HG03103 (cell line): Measurements from ENCODE around the gene RGS11.
"Not testable (repeated sequence)": the region's sequence is repeated elsewhere in the genome, so short reads cannot be mapped to it uniquely, and the experiment has no call there.

ENCODE experiments used
- ATAC-seq: cut with Tn5 transposase; IDR thresholded peaks from one replicate; pipeline ENCODE4 v1.9.1; 2021; ENCODE audit warnings: low read depth; ENCODE audit not compliant: unreplicated experiment

Gene RGS11

DNA sequence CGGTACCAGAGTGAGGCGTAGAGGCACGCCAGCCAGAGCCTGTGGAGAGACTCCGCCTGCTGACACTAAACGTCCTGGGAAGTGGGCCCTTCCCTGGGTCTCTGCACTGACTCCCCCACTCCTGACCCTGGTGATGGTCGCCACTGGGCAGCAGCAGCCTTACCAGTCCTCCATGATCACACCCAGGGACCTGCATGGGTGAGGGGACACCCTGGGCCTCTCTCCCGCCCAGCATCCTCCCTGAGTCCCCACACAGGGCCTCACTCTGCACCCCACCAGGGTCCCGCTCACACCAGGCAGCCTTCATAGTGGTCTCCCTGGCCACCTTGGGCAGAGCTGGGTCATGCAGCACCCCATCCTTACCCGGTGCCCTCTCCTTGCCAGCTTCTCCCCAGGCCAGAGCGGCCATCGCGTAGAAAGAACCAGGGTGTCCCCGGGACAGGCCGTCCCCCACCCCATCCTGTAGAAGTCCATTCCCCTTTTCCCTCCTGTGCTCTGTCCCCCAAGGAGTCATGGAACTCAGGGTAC, 10.7 kb downstream of the RGS11 start:
- ATAC-seq: no peak

DNA sequence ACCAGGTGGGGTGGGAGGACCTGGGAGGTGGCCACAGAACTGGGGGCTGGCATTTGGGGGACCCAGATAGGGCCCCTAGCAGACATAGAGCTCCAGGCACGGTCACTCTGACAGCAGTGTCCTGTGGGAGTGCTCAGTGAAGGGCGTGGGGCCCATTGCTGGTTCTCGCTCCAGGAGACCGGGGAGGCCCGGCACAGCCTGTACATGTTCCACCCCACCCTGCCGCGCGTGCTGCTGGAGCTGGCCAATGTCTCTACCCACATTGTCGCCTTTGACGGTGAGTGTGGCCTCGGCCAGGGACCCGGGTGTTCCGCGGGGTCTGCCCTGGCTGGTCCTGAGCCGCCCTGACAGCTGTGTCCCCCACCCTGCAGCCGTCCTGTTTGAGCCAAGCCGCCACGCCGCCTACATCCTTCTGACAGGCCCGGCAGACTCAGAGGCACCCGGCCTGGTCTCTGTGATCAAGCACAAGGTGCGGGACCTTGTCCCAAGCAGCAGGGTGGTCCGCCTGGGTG, 11.2 kb downstream of the RGS11 start:
- no peak for ATAC-seq

DNA sequence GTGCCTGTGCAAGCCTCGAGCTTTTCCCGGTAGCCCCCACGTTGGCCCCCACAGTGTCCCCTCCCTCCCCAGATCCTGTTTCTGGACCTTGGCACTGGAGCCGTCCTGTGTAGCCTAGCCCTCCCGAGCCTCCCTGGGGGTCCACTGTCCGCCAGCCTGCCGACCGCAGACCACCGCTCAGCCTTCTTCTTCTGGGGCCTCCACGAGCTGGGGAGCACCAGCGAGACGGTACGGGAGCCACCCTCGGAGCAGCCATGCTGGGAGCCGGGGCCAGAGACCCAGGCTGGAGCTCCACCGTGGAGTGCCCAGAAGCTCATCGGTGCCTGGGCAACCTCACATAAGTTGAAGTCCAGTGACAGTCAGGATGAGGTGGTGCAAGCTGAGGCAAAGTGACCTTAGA, 11.8 kb downstream of the RGS11 start:
- no peak for ATAC-seq

DNA sequence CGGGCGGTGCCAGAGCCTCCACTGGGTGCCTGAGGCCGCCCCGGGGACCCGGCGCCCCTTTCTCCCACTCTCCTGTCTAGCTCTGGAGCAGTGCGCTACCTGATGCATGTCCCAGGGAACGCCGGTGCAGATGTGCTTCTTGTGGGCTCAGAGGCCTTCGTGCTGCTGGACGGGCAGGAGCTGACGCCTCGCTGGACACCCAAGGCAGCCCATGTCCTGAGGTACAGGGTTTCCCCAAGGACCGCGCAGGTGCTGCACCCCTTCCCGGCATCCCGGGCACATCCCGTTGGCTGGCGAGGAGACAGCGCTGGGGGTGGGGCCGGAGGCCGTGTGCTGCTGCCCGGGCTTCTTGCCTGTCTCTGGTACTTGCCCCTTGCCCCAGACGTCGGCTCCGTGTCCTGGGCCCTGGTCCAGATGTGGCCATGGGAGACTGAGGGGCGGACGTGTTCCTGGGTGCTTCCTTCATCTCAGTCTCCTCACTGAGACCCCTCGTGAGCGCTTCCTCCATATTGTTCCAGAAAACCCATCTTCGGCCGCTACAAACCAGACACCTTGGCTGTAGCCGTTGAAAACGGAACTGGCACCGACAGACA, 12.5 kb downstream of the RGS11 start:
- ATAC-seq: no peak

DNA sequence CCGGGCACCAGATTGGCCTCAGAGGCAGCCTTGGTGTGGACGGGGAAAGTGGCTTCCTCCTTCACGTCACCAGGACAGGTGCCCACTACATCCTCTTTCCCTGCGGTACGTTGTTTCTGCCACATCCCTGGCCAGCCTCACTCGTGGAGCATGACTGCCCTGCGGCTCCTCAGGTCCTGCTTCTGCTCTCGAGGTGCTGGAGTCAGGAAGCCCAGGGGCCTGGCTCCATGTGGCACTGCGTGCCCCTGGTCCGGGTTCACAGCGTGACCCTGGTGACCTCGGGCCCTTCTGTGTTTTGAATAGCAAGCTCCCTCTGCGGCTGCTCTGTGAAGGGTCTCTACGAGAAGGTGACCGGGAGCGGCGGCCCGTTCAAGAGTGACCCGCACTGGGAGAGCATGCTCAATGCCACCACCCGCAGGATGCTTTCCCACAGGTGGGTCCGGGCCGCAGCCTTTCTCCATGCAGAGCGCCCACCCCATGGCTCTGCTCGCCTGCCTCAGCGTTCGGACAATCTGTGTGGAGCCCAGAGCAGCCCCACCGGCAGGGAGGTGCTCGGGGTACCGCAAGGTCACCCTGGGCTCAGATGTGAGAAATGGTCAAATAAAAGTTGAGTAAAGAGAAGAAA, 13.5 kb downstream of the RGS11 start:
- no peak for ATAC-seq

DNA sequence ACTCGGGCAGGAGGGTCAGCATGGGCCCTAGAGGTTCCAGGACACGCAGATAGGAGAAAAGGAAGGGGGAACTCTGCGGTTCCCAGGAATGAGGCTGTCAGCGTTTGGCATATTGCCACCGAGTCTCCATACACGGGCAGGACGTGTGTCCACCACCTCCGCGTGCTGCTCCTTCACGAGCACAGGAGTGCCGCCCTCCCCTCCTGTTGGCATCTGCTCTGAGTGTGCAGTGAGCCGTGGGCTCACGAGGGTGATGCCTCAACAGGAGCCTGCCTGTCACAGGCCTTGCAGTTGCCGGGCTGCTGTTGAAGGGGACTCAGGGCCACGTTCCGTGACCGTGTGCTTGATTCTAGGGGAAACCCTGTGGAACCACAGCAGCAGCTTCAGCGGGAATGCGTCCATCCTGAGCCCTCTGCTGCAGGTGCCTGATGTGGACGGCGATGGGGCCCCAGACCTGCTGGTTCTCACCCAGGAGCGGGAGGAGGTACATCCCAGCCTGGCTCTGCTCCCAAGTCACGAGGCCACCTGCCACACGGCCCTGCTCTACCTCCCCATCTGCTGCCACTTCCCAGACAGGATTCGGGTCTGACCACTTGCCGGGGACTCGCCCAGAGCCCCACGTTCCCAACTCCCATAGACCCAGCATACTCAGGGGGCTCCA, 14.6 kb downstream of the RGS11 start:
- ATAC-seq: no peak

DNA sequence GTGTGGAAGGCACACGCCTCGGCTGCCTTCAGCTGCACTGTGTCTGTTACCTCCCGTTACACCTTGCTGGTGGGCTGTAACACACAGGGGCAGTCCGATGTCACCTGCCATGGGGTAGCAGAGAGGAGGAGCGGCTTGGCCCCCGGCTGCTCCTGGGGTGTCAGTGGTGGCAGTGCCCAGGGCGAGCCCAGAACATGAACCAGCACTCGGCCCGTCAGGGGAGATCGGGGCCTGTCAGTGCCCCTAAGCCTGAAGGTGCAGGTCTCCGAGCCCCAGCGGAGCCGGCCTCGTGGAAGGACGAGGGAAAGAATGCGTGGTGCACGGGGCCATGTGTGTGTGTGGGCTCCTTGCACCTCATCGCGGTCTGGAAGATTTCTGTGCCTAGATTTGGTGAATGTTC, 15.4 kb downstream of the RGS11 start:
- no peak for ATAC-seq

DNA sequence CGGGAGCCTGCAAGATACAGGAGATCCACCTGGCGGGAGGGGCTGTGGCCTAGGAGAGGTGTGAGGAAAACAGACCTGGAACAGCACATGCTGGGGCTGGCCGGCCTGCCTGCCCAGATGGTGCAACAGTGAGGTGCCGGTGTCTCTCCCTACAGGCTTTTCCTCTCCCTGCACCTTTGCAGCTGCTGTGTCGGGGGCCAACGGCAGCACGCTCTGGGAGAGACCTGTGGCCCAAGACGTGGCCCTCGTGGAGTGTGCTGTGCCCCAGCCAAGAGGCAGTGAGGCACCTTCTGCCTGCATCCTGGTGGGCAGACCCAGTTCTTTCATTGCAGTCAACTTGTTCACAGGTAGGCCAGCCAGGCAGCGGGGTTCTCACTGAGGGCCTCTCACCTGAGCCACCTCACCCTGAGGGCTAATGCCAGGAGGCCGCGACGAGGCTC, 15.9 kb downstream of the RGS11 start:
- no peak for ATAC-seq

DNA sequence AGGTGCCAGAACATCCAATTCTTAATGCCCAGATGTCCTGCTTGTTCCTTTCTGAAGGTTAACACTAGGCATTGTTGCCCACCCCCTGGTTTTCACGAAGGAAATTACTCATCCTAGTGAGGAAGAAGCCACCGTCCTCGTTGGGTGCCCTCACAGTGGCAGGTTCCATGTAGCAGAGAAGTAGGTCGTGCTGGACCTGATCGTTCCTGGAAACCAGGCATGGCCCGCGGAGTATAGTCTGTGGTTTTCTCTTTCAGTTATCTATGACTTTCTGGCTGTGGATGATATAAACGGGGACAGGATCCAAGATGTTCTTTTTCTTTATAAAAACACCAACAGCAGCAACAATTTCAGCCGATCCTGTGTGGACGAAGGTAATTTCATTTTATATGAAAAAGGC, 16.5 kb downstream of the RGS11 start:
- no peak for ATAC-seq

DNA sequence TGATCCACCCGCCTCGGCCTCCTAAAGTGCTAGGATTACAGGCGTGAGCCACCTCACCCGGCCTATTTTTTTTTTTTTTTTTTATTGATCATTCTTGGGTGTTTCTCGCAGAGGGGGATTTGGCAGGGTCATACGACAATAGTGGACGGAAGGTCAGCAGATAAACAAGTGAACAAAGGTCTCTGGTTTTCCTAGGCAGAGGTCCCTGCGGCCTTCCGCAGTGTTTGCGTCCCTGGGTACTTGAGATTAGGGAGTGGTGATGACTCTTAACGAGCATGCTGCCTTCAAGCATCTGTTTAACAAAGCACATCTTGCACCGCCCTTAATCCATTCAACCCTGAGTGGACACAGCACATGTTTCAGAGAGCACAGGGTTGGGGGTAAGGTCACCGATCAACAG, 17.7 kb downstream of the RGS11 start:
- ATAC-seq: not testable (repeated sequence)

DNA sequence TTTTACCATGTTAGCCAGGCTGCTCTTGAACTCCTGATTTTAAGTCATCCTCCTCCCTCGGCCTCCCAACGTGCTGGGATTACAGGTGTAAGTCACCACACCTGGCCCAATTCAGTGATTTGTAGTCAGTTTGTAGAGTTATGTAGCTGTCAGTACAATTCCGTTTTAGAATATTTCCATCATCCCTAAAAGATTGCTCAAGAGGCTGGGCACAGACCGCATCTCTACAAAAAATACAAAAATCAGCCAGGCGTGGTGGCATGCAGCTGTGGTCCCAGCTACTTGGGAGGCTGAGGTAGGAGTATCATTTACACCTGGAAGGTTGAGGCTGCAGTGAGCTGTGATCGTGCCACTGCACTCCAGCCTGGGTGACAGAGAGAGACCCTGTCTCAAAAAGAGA, 20.6 kb downstream of the RGS11 start:
- ATAC-seq: no peak

DNA sequence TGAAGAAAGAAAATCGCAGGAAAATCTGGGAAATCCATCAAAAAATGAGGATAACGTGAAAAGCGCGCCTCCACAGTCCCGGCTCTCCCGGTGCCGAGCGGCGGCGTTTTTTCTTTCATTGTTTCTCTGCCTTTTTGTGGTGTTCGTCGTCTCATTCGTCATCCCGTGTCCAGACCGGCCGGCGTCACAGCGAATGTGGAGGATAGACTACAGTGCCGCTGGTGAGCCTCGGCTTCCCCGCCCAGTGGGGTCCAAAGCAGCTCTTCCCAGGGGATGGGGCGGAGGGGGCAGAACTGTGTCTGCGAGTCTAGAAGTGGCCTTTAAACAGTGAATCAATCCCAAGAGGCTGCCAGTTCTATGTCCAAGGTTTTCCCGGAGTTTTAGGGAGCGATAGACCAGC, 21.3 kb downstream of the RGS11 start:
- ATAC-seq: no peak

DNA sequence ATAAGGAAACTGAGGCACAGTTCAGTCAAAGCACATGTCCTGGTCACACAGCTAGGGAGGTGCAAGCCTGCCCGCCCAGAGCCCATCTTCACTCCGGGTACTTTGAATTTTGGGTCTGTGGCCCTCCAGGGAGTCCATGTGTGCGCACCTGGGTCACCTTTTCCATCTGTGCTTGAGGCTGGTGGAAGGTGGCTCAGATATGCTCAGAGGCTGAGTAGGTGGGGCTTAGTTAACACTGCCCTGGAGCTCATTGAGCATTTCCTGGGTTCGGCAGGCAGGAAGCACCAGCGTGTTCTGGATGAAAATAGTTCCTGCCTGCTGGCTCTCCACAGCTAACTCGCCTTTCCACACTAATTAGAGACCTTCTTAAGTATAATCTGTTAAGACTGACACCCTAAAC, 21.9 kb downstream of the RGS11 start:
- ATAC-seq: no peak

DNA sequence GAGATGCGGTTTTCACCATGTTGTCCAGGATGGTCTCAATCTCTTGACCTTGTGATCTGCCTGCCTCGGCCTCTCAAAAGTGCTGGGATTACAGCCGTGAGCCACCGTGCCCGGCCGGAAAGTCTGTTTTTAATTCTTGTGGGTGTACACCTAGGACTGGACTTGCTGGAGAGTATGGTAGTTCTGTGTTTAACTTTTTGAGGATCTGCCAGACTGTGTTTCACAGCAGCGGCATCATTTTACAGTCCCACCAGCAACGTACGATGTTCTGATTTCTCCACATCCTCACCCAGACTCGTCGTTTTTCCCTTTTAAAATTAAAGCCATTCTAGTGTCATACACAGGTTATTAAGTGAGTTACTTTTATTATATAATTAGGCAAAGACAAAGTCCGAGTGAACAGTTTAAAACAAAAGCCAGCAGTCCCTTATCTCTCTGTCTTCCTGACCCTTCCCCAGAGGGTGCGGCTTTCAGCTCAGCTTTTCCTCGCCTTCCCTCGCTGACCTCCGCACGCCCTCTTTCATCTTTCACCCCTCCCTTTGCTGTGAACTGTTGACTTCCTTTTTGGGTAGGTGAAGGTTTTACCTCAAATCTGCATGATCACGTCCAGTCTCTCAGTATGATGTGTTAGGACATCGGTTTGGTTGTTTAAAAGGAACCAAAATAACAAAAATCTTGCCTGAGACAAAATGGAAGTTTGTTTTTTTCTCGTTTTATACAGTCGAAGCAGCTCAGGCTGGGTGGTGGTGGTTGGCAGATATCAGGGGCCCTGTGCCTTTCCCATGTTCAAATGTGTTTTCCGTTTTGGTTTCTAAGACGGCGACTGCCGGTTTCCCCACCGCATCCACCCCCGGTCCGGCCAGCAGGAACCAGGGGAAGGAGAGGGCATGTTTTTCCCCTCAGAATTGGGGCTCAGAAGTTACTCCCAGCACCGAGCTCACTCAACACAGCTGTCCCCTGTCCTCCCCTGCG, 23.1 kb downstream of the RGS11 start:
- no peak for ATAC-seq

DNA sequence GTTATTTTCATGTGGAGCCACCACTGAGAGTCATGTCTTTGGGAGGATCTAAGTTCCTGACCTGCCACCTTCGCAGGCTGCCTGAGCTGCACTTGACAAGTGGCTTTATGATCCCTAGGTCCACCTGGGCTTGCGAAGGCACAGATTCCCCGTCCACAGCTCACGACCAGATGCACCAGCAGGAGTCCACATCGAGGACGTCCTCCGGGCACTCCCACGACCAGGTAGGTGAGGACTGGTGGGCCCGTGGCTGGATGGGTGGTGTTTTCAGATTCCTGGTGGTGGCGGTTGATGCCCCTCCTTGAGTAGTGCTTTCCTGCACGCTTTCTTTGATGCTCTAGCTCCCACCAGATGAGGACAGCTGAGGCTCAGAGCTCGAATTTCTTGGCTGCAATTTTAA, 26.3 kb downstream of the RGS11 start:
- ATAC-seq: no peak

DNA sequence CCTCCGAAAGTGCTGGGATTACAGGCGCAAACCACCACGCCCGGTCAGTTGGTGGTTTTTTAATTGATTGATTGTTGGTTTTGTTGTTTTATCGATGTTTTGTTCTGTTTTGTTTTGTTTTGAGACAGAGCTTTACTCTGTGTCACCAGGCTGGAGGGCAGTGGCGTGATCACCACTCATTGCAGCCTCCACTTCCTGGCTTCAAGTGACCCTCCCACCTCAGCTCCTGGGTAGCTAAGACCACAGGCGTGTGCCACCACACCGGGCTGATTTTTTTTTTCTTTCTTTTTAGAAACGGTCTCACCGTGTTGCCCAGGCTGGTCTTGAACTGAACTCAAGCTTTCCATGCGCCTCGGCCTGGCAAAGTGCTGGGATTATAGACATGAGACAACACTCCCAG, 28.7 kb downstream of the RGS11 start:
- ATAC-seq: no peak

DNA sequence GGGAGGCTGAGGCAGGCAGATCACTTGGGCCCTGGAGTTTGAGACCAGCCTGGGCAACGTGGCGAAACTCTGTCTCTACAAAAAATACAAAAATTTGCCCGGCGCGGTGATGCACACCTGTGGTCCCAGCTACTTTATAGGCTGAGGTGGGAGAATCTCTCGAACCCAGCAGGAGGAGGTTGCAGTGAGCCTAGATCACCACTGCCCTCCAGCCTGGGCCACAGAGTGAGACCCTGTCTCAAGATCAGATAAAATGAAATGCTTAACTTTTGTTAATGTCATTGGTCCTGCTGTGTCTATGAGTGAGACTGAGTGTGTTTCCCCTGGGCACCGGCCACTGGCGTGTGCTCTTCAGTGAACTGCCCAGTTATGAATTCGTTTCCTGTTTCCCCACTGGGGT, 30.6 kb downstream of the RGS11 start:
- ATAC-seq: no peak

DNA sequence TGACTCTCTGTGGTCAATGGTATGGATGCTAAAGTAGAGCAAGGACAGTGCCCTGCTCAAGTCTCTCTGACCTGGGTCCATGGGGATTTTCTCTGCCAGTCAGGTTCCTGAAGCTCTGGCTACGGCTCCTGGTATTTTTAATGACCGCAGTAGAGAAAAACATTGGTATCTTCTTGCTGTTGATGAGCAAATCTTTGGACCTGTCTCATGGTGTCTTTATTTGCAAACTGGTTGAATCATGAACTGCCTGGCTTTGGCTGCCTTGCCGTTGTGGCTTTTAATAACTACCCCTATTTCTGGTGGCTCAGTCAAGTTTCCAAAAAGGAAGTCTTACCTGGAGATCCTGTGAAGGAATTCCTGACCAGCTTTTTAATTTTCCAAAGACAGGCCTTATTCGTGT, 32.4 kb downstream of the RGS11 start:
- ATAC-seq: no peak

DNA sequence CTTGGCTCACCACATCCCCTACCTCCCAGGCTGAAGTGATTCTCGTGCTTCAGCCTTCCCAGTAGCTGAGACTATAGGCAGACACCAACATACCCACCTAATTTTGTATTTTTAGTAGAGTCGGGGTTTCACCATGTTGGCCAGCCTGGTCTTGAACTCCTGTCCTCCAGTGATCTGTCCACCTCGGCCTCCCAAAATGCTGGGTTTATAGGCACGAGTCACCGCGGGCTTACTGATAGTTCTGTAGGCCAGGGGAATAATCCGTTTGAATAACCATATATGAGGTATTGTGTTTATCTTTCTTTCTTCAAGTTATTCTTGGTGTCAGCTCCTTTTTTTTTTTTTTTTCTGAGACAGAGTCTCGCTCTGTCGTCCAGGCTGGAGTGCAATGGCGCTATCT, 33.5 kb downstream of the RGS11 start:
- no peak for ATAC-seq

DNA sequence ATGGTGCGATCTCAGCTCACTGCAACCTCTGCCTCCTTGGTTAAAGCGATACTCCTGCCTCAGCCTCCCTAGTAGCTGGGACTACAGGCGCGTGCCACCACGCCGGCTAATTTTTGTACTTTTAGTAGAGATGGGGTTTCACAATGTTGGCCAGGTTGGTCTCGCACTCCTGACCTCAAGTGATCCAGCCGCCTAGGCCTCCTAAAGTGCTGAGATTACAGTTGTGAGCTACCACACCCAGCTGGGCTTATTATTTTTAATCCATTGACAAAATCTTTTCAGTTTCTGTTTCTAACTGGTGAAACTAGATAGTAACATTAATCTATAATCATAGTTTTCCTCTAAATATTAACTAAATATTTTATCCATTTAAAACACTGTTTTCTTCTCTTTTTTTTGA, 35.2 kb downstream of the RGS11 start:
- no peak for ATAC-seq

DNA sequence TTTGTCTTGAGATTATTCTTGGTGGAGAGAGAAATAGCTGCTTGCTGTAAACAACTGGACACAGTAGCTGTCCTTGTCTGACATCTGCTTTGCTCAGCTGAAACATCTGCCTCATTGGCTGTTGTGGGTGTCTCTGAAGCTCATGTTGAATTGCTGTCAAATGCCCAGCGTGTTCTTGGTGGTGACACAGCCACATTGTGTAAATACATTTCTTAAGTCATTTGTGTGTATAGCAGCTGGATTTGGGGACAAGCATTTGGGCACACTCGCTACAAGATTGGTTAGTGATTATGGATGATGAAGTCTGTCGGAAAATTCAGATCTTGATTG, 35.8 kb downstream of the RGS11 start:
- ATAC-seq: no peak
